ENCODE measurements around the gene MSH5.

The MSH5 gene

GRCh38 chr6:31692353-31692752, 47.5 kb upstream of the MSH5 start:
- H3K27me3 ChIP-seq (ENCODE audit: control insufficient read depth, insufficient read depth, low read length) = no peaks in the 10 kb centered on the region
- H3K9me3 ChIP-seq (ENCODE audit: control insufficient read depth, low read length) = no peaks in the 10 kb centered on the region
- no peaks in the 10 kb centered on the region for H3K4me1 ChIP-seq
- no peak overlapping the region for H3K27ac ChIP-seq
- no peak overlapping the region for H3K4me3 ChIP-seq (ENCODE audit: low read depth, low read length)
- TF ChIP-seq CTCF (IDR thresholded peaks at IDR 0.05) = no peak
- H2AFZ ChIP-seq = no peak overlapping the region
- no peaks in the 10 kb centered on the region for H3K79me2 ChIP-seq
- no peak overlapping the region for H3K4me2 ChIP-seq (ENCODE audit: low read length)
- no peaks in the 10 kb centered on the region for H3K36me3 ChIP-seq (ENCODE audit: control insufficient read depth, insufficient read depth, low read length)
- H3K9ac ChIP-seq = no peak overlapping the region

- Histone ChIP-seq H3K36me3 (ENCODE audit: control insufficient read depth, insufficient read depth, low read length) (no peaks in the 10 kb centered on the region), H3K9me3 (ENCODE audit: control insufficient read depth, low read length) (no peaks in the 10 kb centered on the region), H3K4me2 (ENCODE audit: low read length) (no peak overlapping the region), H3K27me3 (ENCODE audit: control insufficient read depth, insufficient read depth, low read length) (no peaks in the 10 kb centered on the region), H3K27ac (no peak overlapping the region), H3K9ac (no peak overlapping the region), H2AFZ (no peak overlapping the region), H3K79me2 (no peaks in the 10 kb centered on the region), H3K4me1 (no peaks in the 10 kb centered on the region), H3K4me3 (ENCODE audit: low read depth, low read length) (no peak overlapping the region)
- TF ChIP-seq CTCF (IDR thresholded peaks at IDR 0.05) = no peak
Observed at GRCh38 chr6:31692886-31693285, 46.9 kb upstream of the MSH5 start.

GRCh38 chr6:31693535-31693934, 46.3 kb upstream of the MSH5 start:
- Histone ChIP-seq H3K4me3 (ENCODE audit: low read depth, low read length) (no peak overlapping the region), H3K27me3 (ENCODE audit: control insufficient read depth, insufficient read depth, low read length) (no peaks in the 10 kb centered on the region), H3K9ac (no peak overlapping the region), H3K9me3 (ENCODE audit: control insufficient read depth, low read length) (no peaks in the 10 kb centered on the region), H2AFZ (no peak overlapping the region), H3K27ac (no peak overlapping the region), H3K36me3 (ENCODE audit: control insufficient read depth, insufficient read depth, low read length) (no peaks in the 10 kb centered on the region), H3K4me1 (no peaks in the 10 kb centered on the region), H3K79me2 (no peaks in the 10 kb centered on the region), H3K4me2 (ENCODE audit: low read length) (no peak overlapping the region)
- TF ChIP-seq CTCF (IDR thresholded peaks at IDR 0.05) = no peak

- H3K9me3 ChIP-seq (ENCODE audit: control insufficient read depth, low read length) = no peaks in the 10 kb centered on the region
- no peak overlapping the region for H3K4me2 ChIP-seq (ENCODE audit: low read length)
- H2AFZ ChIP-seq = no peak overlapping the region
- peaks cover 9% of the 10 kb centered on the region for H3K79me2 ChIP-seq
- no peaks in the 10 kb centered on the region for H3K27me3 ChIP-seq (ENCODE audit: control insufficient read depth, insufficient read depth, low read length)
- no peak overlapping the region for H3K27ac ChIP-seq
- H3K4me1 ChIP-seq = peaks cover 10% of the 10 kb centered on the region
- no peak for TF ChIP-seq CTCF (IDR thresholded peaks at IDR 0.05)
- H3K4me3 ChIP-seq (ENCODE audit: low read depth, low read length) = no peak overlapping the region
- H3K36me3 ChIP-seq (ENCODE audit: control insufficient read depth, insufficient read depth, low read length) = no peaks in the 10 kb centered on the region
- no peak overlapping the region for H3K9ac ChIP-seq
Observed at GRCh38 chr6:31697555-31697954, 42.2 kb upstream of the MSH5 start.

GRCh38 chr6:31700740-31701401, 38.9 kb upstream of the MSH5 start:
- Histone ChIP-seq H3K27me3 (ENCODE audit: control insufficient read depth, insufficient read depth, low read length) (no peaks in the 10 kb centered on the region), H3K79me2 (peaks cover 11% of the 10 kb centered on the region), H3K4me3 (ENCODE audit: low read depth, low read length) (no peak overlapping the region), H3K4me2 (ENCODE audit: low read length) (no peak overlapping the region), H3K36me3 (ENCODE audit: control insufficient read depth, insufficient read depth, low read length) (no peaks in the 10 kb centered on the region), H3K27ac (no peak overlapping the region), H2AFZ (no peak overlapping the region), H3K9me3 (ENCODE audit: control insufficient read depth, low read length) (no peaks in the 10 kb centered on the region), H3K4me1 (peaks cover 12% of the 10 kb centered on the region), H3K9ac (no peak overlapping the region)
- no peak for TF ChIP-seq CTCF (IDR thresholded peaks at IDR 0.05)
